HEK293 (cell line): Measurements from ENCODE around the gene NASP.

Experiments used
- MYNN ChIP-seq: fragments of 450-650 bp; formaldehyde crosslinking; IDR thresholded peaks from 2 replicates; pipeline ENCODE4 v1.5.1; 2016; ENCODE audit warnings: missing biosample characterization, missing genetic modification characterization, borderline replicate concordance
- OVOL3 ChIP-seq: fragments of 450-650 bp; formaldehyde crosslinking; IDR thresholded peaks from 2 replicates; pipeline ENCODE4 v1.5.1; 2016; ENCODE audit warnings: missing biosample characterization, missing genetic modification characterization
- SETDB1 ChIP-seq: IDR thresholded peaks from one replicate; pipeline ENCODE4 v1.6.1; 2017; ENCODE audit warnings: mild to moderate bottlenecking, low read length, moderate library complexity, mixed read lengths; ENCODE audit not compliant: insufficient read length
- YY1 ChIP-seq: fragments of 450-650 bp; formaldehyde crosslinking; IDR thresholded peaks from 2 replicates; pipeline ENCODE4 v1.5.1; 2018; ENCODE audit warnings: missing biosample characterization, missing genetic modification characterization
- ZFP37 ChIP-seq: fragments of 450-650 bp; formaldehyde crosslinking; IDR thresholded peaks from 2 replicates; pipeline ENCODE4 v1.5.1; 2016; ENCODE audit warnings: missing biosample characterization, missing genetic modification characterization
- ZNF10 ChIP-seq: fragments of 450-650 bp; formaldehyde crosslinking; IDR thresholded peaks from 2 replicates; pipeline ENCODE4 v1.5.1; 2017; ENCODE audit warnings: missing biosample characterization, missing genetic modification characterization
- ZNF121 ChIP-seq: fragments of 450-650 bp; formaldehyde crosslinking; IDR thresholded peaks from 2 replicates; pipeline ENCODE4 v1.5.1; 2016; ENCODE audit warnings: missing biosample characterization, missing genetic modification characterization
- ZNF548 ChIP-seq: fragments of 450-650 bp; formaldehyde crosslinking; IDR thresholded peaks from 2 replicates; pipeline ENCODE4 v1.5.1; 2016; ENCODE audit warnings: missing biosample characterization, missing genetic modification characterization
- TF ChIP-seq, protein P1 (sequence below): fragments of 450-650 bp; formaldehyde crosslinking; IDR thresholded peaks from 2 replicates; pipeline ENCODE4 v1.5.1; 2016; ENCODE audit warnings: missing biosample characterization, missing genetic modification characterization
- TF ChIP-seq, protein P2 (sequence below): fragments of 450-650 bp; formaldehyde crosslinking; IDR thresholded peaks from 2 replicates; pipeline ENCODE4 v1.5.1; 2016; ENCODE audit warnings: missing biosample characterization, missing genetic modification characterization

DNA sequence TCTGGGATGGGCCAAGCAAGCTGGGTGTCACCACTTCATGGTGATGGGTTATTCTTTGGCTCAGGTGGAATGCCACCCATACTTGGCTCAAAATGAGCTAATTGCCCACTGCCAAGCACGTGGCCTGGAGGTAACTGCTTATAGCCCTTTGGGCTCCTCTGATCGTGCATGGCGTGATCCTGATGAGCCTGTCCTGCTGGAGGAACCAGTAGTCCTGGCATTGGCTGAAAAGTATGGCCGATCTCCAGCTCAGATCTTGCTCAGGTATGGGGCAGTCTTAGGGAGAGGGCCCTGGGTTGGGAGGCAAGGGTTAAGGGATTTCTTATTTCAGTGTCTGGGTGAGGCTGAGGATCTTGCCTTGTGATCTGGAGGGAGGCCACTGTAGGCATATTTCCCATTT is 15.4 kb upstream of the NASP start:
- TF ChIP-seq, protein P1, sequence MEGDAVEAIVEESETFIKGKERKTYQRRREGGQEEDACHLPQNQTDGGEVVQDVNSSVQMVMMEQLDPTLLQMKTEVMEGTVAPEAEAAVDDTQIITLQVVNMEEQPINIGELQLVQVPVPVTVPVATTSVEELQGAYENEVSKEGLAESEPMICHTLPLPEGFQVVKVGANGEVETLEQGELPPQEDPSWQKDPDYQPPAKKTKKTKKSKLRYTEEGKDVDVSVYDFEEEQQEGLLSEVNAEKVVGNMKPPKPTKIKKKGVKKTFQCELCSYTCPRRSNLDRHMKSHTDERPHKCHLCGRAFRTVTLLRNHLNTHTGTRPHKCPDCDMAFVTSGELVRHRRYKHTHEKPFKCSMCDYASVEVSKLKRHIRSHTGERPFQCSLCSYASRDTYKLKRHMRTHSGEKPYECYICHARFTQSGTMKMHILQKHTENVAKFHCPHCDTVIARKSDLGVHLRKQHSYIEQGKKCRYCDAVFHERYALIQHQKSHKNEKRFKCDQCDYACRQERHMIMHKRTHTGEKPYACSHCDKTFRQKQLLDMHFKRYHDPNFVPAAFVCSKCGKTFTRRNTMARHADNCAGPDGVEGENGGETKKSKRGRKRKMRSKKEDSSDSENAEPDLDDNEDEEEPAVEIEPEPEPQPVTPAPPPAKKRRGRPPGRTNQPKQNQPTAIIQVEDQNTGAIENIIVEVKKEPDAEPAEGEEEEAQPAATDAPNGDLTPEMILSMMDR (tag by site-specific recombination), result no peak
- TF ChIP-seq YY1 (tag by site-specific recombination), result no peak
- TF ChIP-seq ZNF10, result no peak
- TF ChIP-seq, protein P2, sequence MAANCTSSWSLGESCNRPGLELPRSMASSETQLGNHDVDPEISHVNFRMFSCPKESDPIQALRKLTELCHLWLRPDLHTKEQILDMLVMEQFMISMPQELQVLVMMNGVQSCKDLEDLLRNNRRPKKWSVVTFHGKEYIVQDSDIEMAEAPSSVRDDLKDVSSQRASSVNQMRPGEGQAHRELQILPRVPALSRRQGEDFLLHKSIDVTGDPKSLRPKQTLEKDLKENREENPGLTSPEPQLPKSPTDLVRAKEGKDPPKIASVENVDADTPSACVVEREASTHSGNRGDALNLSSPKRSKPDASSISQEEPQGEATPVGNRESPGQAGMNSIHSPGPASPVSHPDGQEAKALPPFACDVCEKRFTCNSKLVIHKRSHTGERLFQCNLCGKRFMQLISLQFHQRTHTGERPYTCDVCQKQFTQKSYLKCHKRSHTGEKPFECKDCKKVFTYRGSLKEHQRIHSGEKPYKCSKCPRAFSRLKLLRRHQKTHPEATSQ (tag by site-specific recombination), result no peak
- TF ChIP-seq SETDB1, result no peak
- no peak for TF ChIP-seq OVOL3 (tag by site-specific recombination)
- TF ChIP-seq ZNF548 (tag by site-specific recombination), result no peak
- TF ChIP-seq ZFP37 (tag by site-specific recombination), result no peak
- TF ChIP-seq MYNN (tag by site-specific recombination), result no peak
- no peak for TF ChIP-seq ZNF121
